ENCODE measurements around the gene COPS3.
"Not testable (repeated sequence)": the region's sequence is repeated elsewhere in the genome, so short reads cannot be mapped to it uniquely, and the experiment has no call there.

Gene COPS3

GRCh38 chr17:17301659-17302058, 20.6 kb upstream of the COPS3 start:
- DNase-seq (ENCODE audit: low read depth, low spot score) = not testable (repeated sequence)

DNA sequence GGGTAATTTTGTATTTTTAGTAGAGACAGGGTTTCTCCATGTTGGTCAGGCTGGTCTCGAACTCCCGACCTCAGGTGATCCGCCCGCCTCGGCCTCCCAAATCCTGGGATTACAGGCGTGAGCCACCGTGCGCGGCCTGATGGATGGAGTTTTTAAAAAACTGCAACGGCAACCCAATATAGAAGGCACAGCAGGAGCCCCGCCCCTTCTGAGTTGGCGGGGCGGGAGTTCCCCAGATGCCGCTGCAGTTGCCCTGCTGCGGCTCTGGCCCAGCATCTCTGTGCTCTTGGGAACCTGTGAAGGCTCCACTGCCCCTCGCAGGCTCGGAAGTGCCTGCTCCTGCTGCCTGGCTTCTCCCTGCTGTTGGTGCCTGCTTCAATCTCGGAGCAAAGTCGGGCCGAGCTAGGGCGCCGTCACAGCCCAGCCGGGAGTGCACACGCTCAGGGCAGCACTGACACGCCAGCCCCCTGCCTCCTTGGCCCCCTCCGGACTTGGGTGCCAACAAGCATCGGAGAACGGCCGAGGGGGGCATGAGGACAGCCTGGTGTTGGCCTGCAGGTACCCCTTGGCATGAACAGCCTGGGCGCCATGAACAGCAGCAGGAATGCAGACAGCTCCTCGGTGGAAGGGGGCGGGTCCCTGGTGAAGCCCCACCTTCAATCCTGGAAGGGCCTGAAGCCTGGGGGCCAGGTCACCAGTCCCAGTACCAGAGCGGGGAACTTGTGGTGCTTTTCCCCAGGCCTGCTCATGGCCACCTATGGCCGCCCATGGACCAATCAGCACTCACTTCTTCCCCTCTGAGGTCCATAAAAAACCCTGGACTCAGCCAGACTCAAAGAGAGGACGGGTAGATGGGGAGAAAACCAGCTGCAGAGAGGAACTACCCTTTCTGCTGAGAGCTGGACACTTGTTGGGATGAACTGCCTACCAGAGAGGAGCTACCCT, 19.9 kb upstream of the COPS3 start:
- DNase-seq (ENCODE audit: low read depth, low spot score) = peak; percentile 96

GRCh38 chr17:17298108-17298507, 17.1 kb upstream of the COPS3 start:
- no peak for DNase-seq (ENCODE audit: low read depth, low spot score)

- DNase-seq (ENCODE audit: low read depth, low spot score) = no peak
These were observed 16.2 kb upstream of the COPS3 start for GRCh38 chr17:17297217-17297616.

DNA sequence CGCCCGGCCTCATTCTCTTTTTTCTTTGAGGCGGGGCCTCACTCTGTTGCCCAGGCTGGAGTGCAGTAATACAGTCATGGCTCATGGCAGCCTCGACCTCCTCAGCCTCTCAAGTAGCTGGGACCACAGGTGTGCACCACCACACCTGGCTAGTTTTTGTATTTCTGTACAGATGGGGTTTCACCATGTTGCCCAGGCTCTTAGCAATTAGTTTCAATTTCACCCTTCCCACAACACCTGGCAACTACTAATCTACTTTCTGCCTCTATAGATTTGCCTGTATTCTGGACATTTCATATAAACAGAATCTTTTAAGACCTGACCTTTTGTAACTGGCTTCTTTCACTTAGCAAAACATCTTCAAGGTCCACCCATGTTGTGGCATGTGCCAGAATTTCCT, 14.1 kb upstream of the COPS3 start:
- no peak for DNase-seq (ENCODE audit: low read depth, low spot score)

DNA sequence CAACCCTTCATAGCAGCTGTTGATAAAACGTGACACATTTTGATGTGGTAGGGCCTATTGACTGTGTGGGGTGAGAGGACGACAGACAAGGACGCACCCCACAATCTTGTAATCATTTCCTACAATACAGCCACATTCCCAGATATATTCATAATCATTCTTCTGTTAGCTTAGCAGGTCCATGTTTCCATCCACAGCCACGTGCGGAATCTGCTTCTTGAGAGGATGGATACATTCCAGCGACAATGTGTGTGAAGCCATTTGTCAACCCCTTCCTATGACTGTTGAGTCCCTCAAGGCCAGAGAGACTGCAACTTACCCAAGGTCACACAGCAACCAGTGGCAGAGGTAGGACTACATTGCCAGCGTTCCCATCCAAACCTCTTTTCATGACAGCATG, 8.7 kb upstream of the COPS3 start:
- DNase-seq (ENCODE audit: low read depth, low spot score) = no peak

DNA sequence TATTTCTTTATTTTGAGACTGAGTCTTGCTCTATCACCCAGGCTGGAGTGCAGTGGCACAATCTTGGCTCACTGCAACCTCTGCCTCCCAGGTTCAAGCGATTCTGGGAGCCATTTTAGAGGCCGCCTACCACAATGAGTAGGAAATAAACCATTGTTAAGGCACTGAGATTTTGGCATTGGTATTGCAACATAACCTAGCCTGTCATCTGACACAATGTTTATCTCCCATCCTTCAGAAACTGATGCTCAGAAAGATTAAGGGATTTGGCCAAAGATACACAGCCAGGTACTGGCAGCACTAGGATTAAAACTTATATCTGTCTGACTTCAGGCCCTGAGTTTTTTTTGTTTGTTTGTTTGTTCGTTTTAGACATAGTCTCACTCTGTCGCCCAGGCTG, 8.0 kb upstream of the COPS3 start:
- DNase-seq (ENCODE audit: low read depth, low spot score) = no peak

DNA sequence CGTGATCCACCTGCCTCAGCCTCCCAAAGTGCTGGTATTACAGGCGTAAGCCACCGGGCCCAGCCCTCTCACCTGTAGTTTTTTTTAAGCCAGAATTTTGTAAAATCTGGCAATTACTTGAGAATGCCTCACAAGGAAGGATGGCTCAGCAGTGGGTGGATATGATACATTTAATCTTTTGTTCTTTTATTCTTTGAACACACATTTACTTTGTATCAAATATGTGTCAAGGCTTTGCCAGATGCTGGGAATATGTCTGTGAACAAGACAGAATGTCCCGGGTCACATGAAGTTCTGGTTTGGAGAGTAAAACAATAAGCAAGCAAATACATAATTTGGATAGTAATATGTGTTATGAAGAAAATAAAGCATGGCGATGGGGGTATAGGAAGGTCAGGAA, 4.9 kb upstream of the COPS3 start:
- no peak for DNase-seq (ENCODE audit: low read depth, low spot score)

- no peak for DNase-seq (ENCODE audit: low read depth, low spot score)
These were observed 1.7 kb downstream of the COPS3 start for GRCh38 chr17:17279316-17279715.

DNA sequence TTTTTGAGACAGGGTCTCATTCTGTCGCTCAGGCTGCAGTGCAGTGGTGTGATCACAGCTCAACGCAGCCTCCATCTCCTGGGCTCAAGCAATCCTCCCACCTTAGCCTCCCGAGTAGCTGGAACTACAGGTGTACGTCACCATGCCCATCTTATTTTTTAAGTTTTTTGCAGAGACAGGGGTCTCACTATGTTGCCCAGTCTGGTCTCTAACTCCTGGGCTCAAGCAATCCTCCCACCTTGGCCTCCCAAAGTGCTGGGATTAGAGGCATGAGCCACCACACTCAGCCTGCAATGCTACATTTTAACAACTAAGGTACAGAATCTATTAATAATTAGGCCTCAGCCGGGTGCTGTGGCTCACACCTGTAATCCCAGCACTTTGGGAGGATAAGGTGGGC, 3.6 kb downstream of the COPS3 start:
- DNase-seq (ENCODE audit: low read depth, low spot score) = not testable (repeated sequence)

GRCh38 chr17:17275971-17276370, 5.1 kb downstream of the COPS3 start:
- DNase-seq (ENCODE audit: low read depth, low spot score) = no peak

DNA sequence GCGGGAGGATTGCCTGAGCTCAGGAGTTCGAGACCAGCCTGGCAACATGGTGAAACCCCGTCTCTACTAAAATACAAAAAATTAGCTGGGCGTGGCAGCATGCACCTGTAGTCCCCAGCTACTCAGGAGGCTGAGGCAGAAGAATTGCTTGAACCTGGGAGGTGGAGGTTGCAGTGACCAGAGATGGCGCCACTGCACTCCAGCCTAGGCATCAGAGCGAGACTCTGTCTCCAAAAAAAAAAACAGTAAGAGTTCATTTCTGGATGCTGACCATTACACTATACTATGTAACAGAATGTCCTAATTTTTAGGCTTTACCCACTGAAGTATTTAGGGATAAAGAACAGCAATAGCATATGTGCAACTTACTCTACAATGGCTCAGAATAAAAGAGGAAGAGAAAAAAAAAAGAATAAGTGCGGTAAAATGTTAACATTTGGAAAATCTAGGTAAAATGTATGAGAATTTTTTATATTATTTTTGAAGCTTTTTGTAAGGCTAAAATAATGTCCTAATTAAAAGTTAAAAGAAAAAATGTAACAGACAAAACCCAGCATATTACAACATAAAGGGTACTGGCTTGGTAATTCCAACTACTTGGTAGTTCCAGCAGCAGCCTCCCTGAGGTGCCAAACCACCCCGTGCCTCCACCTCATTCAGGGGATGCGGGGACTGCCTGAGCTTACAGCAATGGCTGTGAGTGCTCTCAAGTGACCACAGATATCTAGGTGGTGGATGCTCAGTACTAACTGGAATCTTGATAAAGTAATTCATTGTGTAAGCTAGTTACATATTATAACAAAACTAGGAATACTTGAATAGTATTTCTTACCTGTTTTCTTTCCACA, 10.9 kb downstream of the COPS3 start:
- peak; percentile 64 for DNase-seq (ENCODE audit: low read depth, low spot score)

DNA sequence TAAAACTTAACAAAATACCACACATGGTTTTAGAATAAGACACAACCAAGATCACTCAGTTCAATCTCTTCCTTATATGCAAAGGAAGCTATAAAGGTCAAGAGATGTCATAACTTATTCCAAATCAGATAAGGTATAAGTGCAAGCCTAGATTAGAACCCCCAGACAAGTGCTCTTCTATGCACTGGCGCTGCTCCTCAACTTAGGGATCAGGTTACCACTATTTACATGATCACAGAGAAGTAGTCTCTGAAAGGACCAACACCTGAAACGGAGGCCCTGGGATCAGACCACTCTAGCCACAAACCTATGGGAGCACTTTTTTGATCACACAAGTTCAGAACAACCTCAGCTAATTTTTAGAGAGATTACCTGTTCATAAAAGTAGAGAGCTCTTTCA, 16.6 kb downstream of the COPS3 start:
- no peak for DNase-seq (ENCODE audit: low read depth, low spot score)

- DNase-seq (ENCODE audit: low read depth, low spot score) = no peak
These were observed 22.0 kb downstream of the COPS3 start for GRCh38 chr17:17258998-17259397.

DNA sequence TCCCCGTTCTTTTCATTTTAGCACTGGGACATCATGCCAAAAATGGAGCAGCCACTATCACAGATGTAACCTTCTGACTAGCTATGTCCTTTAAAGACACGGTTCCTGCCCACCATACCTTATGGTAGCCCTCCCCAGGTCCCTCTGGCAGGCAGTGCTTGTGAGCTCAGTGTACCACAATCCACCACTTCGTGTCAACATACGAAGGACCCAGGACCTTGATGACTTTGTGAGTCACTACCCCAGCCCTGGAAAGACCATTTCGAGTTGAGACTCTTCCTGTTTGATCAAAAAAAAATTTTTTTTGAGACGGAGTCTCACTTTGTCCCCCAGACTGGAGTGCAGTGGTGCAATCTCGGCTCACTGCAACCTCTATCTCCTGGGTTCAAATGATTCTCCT, 23.0 kb downstream of the COPS3 start:
- no peak for DNase-seq (ENCODE audit: low read depth, low spot score)

GRCh38 chr17:17256316-17256715, 24.7 kb downstream of the COPS3 start:
- DNase-seq (ENCODE audit: low read depth, low spot score) = no peak

DNA sequence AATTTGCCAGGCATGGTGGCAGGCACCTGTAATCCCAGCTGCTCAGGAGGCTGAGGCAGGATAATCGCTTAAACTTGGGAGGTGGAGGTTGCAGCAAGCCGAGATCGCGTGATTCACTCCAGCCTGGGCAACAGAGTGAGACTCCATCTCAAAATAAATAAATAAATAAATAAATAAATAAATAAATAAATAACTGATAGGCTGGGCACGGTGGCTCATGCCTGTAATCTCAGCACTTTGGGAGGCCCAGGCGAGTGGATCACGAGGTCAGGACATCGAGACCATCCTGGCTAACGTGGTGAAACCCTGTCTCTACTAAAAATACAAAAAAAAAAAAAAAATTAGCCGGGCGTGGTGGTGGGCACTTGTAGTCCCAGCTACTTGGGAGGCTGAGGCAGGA, 25.4 kb downstream of the COPS3 start:
- DNase-seq (ENCODE audit: low read depth, low spot score) = not testable (repeated sequence)

GRCh38 chr17:17254036-17254435, 27.0 kb downstream of the COPS3 start:
- no peak for DNase-seq (ENCODE audit: low read depth, low spot score)

DNA sequence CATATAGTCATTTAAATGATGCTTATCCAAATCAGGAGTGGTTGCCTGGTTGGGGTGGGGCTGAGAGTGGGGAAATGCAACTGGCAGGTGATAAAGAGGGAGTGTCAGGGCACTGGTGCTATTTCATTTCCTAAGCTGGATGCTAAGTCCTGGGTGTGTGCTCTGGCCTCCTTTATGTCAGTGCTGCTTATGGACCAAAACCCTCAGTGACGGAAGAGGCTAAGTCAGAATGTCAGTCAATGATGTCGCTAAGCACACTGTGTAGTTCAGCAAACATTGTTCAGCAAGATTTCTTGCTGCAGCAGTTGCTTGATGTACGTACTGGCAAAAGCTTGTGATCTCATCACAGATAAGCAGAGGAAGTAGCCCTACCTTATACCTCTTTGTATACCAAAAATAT, 27.6 kb downstream of the COPS3 start:
- DNase-seq (ENCODE audit: low read depth, low spot score) = no peak

DNA sequence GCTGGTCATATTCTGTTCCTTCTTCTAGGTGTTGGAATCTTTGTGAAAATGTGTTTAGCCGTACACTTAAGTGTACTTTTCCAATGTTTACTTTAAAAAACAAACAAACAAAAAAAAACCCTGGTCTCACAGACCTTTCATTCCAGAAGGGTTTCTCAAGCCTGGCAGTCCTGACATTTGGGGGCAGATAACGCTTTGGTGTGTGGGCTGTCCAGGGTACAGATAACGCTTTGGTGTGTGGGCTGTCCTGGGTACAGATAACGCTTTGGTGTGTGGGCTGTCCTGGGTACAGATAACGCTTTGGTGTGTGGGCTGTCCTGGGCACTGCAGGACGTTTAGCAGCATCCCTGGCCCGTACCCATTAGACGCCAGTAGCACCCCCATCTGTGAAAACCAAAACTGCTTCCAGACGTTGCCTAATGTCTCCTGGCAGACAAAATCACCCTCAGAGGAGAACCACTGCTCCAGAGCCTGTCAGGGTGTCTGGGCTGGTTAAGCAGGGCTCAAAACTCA, 28.8 kb downstream of the COPS3 start:
- no peak for DNase-seq (ENCODE audit: low read depth, low spot score)

DNA sequence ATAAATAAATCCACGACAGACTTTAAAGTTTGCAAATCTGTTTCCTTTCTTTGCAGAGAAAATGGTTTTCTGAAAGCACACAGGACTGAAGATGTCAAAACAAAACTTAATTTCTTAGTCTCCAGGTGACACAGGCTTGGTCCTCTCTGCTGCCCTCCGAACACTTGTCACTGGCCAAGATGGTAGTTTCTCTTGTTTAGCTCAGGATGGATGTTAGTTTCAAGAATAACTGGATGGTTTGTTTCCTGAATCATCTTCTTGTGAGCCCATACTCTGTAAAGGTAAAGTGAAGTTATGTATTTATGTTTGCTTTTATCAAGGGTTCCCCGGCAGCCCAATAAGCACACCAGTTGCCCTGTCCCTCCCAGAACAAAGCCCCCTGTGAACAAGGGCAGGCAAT, 34.2 kb downstream of the COPS3 start:
- DNase-seq (ENCODE audit: low read depth, low spot score) = no peak

DNA sequence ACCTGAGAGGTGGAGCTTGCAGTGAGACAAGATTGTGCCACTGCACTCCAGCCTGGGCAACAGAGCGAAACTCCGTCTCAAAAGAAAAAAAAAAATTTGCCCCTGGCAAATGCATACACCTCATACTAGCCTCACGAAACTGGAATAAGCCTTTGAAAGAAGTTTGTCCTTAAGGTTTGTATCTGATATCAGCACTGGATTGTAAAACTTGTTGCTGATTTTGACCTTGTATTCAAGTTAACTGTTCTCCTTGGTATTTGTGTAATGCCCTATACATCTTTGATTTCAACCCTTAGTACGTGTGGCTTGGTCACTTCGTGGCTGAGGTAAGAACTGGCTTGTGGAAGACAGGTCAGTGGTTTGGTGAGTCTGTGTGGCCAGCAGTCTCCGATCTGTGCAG, 37.9 kb downstream of the COPS3 start:
- no peak for DNase-seq (ENCODE audit: low read depth, low spot score)
